Stimulated activated CD4-positive, alpha-beta T cell treated with anti-CD3 and anti-CD28 coated beads, Interleukin-15, amount 100 ng/mL, for 1 hour (primary cell): ENCODE measurements around the gene GJA1.
"Not testable (repeated sequence)": the region's sequence is repeated elsewhere in the genome, so short reads cannot be mapped to it uniquely, and the experiment has no call there.

Source experiments
- DNase-seq, 2 donors: peaks; one replicate each; pipeline ENCODE4 v3.0.0-alpha.2; 2020; ENCODE audit warnings: low read depth in 1 of 2, low spot score in 1 of 2

Gene GJA1

DNA sequence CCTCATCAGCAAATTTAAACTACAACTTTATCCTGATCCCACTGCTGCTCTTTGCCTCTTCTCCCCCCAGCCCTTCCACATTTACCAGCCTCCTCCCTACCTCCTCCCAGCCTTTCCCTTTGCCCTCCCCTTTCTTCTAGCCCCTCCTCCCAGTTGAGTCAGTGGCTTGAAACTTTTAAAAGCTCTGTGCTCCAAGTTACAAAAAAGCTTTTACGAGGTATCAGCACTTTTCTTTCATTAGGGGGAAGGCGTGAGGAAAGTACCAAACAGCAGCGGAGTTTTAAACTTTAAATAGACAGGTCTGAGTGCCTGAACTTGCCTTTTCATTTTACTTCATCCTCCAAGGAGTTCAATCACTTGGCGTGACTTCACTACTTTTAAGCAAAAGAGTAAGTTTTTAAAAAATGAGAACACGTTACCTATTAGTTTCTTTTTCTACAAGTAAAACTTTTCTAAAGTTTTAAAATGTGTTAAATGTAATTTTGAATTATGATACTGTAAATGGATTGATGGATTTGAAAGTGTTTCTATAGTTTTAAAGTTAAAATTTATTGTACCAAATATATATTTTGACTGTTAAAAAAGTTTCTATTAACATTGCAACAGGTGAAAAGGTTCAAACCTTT, at the start of gene GJA1:
TSS of gene GJA1 (plus strand) at position 203 of the 626 bp plus-strand sequence. CDS start 11,202 bp downstream, outside the sequence.
- DNase-seq = no peak

GRCh38 chr6:121386551-121386950, 48.9 kb upstream of the GJA1 start:
- DNase-seq = not testable (repeated sequence)

DNA sequence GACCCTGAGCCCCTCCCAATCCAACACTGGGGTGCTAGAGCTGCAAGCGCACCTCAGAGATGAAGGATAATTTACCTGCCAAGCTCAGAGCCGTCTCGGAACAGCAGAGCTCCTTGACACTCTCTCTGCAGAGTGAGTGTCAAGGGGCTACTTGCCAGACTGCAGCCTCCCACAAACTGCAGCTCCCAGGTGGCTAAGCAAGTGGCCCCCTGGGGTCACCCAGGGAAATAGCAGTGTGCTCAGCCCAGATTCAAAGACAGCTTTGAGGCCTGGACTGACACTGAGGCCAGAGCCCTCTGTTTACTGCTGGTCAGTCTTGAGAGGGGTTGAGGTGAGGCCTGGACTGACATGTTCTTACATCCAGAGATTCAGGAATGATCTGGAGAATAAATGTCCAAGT, 46.0 kb upstream of the GJA1 start:
- DNase-seq = no peak

DNA sequence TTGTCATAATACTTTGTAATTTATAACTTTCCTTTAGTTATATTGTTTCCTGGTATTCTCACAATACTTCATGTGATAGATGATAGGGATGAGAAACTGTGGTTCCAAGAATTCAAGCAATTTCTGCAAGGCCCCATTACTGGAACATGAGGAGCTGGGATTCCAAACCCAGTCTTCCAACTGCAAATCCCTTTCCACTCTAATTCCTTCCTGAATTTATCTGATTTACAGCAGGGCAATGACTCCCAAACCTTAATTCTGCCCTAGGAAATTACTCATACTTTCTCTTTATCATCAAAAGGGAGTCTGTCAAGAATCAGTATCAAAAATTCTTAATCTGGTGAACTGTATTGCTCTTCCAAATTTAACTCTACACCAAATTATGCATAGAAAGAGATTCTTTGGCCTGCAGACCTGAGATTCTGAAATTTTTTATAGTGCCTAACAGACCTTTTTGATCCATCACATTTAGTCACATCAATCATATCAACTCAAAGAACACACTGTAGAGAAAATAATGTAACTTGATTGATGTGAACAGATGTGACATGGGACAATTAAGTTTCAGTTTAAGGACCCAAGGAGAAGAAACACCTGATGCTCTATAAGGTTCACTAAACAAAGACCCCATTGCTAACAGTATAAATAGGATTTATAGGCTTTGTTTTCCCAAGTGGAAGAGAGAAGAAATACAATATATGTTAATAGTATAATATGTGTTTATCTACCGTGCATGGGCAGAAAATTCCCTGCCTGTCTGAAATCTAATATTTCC, 41.5 kb upstream of the GJA1 start:
- no peak for DNase-seq

DNA sequence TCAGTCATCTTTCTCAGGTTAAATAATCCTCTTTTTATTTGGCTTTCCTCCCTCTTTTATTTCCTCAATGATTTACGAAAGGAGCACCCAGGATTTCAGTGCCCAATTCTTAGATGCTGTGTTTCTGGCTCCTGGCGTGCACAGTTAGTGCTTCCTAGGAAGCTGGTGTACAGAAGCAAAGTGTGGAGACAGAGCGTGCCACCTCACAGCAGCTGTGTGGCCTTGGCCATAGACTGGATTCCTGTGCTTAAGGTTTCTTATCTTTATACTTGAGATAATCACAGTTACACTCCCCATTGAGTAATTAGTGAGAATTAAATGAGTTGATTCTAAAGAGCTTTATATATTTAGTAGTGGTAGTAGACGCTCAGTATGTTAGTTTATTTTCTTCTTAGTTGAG, 39.7 kb upstream of the GJA1 start:
- no peak for DNase-seq

DNA sequence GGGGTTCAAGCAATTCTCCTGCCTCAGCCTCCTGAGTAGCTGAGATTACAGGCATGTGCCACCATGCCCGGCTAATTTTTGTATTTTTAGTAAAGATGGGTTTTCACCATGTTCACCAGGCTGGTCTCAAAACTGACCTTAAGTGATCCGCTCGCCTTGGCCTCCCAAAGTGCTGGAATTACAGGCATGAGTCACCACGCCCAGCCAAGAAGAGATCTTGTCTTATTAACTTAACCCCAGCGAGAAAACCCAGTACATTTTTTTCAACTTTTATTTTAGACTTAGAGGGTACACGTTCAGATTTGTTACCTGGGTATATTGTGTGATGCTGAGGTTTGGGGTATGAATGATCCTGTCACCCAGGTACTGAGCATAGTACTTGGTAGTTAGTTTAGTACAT, 38.3 kb upstream of the GJA1 start:
- not testable (repeated sequence) for DNase-seq

- DNase-seq = no peak
Observed at GRCh38 chr6:121398127-121398526, 37.3 kb upstream of the GJA1 start.

- DNase-seq = no peak
Observed at GRCh38 chr6:121399966-121400365, 35.5 kb upstream of the GJA1 start.

- no peak for DNase-seq
Observed at GRCh38 chr6:121403964-121404363, 31.5 kb upstream of the GJA1 start.

DNA sequence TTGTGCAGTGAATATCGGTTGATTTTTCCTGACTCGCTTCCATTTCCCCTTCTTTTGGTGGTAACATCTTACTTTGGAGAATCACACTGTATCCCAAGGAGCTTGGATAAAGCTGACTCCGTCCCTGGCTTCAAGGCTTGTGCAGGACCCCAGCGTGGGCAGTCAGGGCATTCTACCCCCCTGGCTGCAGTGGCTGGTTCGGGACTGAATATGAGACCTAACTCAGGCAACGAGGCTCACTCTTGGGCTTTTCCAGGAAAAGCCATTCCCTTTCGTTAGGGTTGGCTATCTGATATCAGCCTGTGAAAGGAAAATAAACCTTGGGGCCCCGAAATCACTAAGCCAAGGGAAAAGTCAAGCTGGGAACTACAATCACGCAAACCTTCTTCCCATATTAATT, 30.1 kb upstream of the GJA1 start:
- no peak for DNase-seq

GRCh38 chr6:121408321-121408720, 27.1 kb upstream of the GJA1 start:
- DNase-seq = no peak

- DNase-seq = no peak
Observed at GRCh38 chr6:121413879-121414278, 21.6 kb upstream of the GJA1 start.

- no peak for DNase-seq
Observed at GRCh38 chr6:121418346-121418745, 17.1 kb upstream of the GJA1 start.

DNA sequence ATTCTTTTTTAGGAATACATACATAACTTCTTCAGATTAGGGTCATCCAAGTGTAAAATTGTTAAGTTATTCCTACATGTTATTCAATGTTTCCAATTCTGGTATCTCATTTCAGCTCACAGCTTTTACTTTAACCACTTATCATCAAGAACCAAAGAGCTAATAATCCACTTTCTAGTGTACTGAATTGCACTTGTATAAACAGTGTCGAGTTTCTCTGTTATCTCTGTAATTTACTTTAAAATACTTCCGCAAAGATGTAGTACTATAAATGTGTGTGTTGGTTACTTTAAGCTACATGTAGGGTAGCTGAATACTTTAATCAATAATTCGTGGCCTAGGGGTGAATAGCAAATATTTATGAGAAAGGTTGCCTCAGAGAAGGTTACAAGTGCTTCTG, 8.8 kb upstream of the GJA1 start:
- no peak for DNase-seq

GRCh38 chr6:121428872-121429756, 6.3 kb upstream of the GJA1 start:
- no peak for DNase-seq

DNA sequence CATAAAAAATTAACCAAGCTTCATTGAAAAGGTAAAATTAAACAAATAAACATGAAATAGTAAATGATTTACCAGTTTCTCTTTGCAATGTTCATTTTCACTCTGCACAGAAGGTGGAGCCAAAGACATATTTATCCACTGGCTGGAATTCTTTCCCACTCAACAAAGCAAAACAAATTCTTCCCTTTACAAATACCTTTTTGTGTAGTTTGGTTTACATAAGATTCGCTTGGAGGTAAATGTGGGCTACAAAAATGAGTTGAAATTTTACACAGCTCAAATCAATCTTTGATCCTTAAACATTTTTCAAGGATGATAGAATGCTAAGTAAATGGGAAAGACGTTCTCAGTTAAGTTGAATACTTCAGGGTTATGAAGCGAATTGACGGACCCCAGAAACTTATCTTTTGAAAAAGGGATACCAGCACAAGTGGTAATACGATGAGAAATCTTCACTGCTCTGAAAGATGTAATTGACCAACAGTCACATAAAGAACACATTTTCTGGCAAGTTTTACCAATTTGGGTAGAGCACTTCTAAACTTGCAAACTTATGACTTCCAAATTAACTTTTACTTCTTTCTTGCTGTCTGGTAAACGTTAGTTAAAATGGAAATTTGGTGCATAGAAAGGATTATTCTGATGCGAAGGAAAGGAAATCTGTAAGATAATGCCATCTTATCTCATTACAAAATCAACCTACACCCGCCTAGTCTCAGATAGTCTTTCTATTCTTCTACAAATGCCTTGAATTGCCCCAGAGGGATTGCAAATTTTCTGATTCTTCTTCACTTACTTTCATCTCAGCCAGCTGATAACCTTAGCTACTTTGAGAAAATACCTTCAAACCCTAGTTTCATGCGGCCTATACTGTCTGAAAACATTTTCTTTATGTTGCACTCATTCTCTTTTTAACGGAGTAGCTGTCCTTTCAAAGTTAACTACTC, 4.7 kb upstream of the GJA1 start:
- no peak for DNase-seq

- DNase-seq = not testable (repeated sequence)
Observed at GRCh38 chr6:121431776-121432175, 3.7 kb upstream of the GJA1 start.

GRCh38 chr6:121434037-121434770, 1.2 kb upstream of the GJA1 start:
- no peak for DNase-seq

GRCh38 chr6:121436274-121436857, 920 bp downstream of the GJA1 start:
- DNase-seq = no peak
